K562 (cell line): ENCODE data around the gene SERTAD3. TPM values are rescaled to one million over a fixed set of nuclear protein-coding genes. Genes with fewer than 3 reads are reported as not detected.

ENCODE experiments used
- ATF7 ChIP-seq: fragments of 450-650 bp; IDR thresholded peaks from 2 replicates; pipeline ENCODE4 v1.7.1; 2014; ENCODE audit warnings: mild to moderate bottlenecking, moderate library complexity
- CBFA2T3 ChIP-seq: fragments of 450-650 bp; IDR thresholded peaks from 2 replicates; pipeline ENCODE4 v1.6.1; 2017
- CBX8 ChIP-seq: fragments of 200-600 bp; sonication (generic); IDR thresholded peaks from 2 replicates; pipeline ENCODE4 v1.6.1; 2012; ENCODE audit warnings: borderline replicate concordance, mixed run types, low read depth, mild to moderate bottlenecking, moderate library complexity, mixed read lengths, low read length, control low read depth, inconsistent platforms; ENCODE audit not compliant: poor library complexity, severe bottlenecking; ENCODE audit errors: extremely low read depth
- DACH1 ChIP-seq: fragments of 450-650 bp; IDR thresholded peaks from 2 replicates; pipeline ENCODE4 v1.6.1; 2018; ENCODE audit not compliant: partially characterized antibody
- EWSR1 ChIP-seq: fragments of 450-650 bp; IDR thresholded peaks from 2 replicates; pipeline ENCODE4 v1.6.1; 2018; ENCODE audit warnings: borderline replicate concordance, mild to moderate bottlenecking, low read depth, moderate library complexity; ENCODE audit not compliant: partially characterized antibody
- FOXJ3 ChIP-seq: sonication (generic); formaldehyde crosslinking; IDR thresholded peaks from 2 replicates; pipeline ENCODE4 v1.4.0; 2020; ENCODE audit warnings: mild to moderate bottlenecking, missing genetic modification reagents
- FOXK2 ChIP-seq, 2 experiments: fragments of 450-650 bp; IDR thresholded peaks in 1 of 2; conservative IDR thresholded peaks in 1 of 2; 2 replicates each; pipeline ENCODE4 v1.6.1; 2016; ENCODE audit warnings: low read depth in 2 of 2, mild to moderate bottlenecking in 1 of 2
- HDAC3 ChIP-seq: fragments of 450-650 bp; IDR thresholded peaks from 2 replicates; pipeline ENCODE4 v1.6.1; 2018; ENCODE audit warnings: borderline replicate concordance, mild to moderate bottlenecking, moderate library complexity; ENCODE audit not compliant: partially characterized antibody
- MAFK ChIP-seq: IDR thresholded peaks from 2 replicates; pipeline ENCODE4 v1.6.1; 2011; ENCODE audit warnings: low read length, improper control_type of control experiment
- MTF1 ChIP-seq: fragments of 250-450 bp; sonication (Bioruptor Pico); IDR thresholded peaks from 2 replicates; pipeline ENCODE4 v1.9.0; 2021; ENCODE audit warnings: moderate library complexity, mild to moderate bottlenecking, inconsistent platforms, borderline replicate concordance
- NCOA4 ChIP-seq: fragments of 450-650 bp; IDR thresholded peaks from 2 replicates; pipeline ENCODE4 v1.6.1; 2018; ENCODE audit warnings: mild to moderate bottlenecking; ENCODE audit not compliant: partially characterized antibody
- NFRKB ChIP-seq: fragments of 450-650 bp; IDR thresholded peaks from 2 replicates; pipeline ENCODE4 v1.6.1; 2016; ENCODE audit warnings: low read depth
- NR1H2 ChIP-seq: sonication (generic); formaldehyde crosslinking; IDR thresholded peaks from 2 replicates; pipeline ENCODE4 v1.4.0; 2020; ENCODE audit warnings: mild to moderate bottlenecking, missing genetic modification reagents
- OTX1 ChIP-seq: fragments of 450-650 bp; formaldehyde crosslinking; IDR thresholded peaks from 2 replicates; pipeline ENCODE4 v1.4.0; 2022; ENCODE audit warnings: mild to moderate bottlenecking
- PHF8 ChIP-seq: fragments of 200-600 bp; sonication (generic); IDR thresholded peaks from 2 replicates; pipeline ENCODE4 v1.6.1; 2012; ENCODE audit warnings: mixed run types, mild to moderate bottlenecking, inconsistent platforms, low read length, moderate library complexity, borderline replicate concordance
- RBFOX2 ChIP-seq: fragments of 200-400 bp; formaldehyde crosslinking; IDR thresholded peaks from 2 replicates; pipeline ENCODE4 v1.6.1; 2017; ENCODE audit warnings: low read depth, mild to moderate bottlenecking, low read length, moderate library complexity
- SUPT5H ChIP-seq: fragments of 450-650 bp; IDR thresholded peaks from 2 replicates; pipeline ENCODE4 v1.6.1; 2016
- ZFPM2 ChIP-seq: fragments of 250-450 bp; sonication (Bioruptor Pico); IDR thresholded peaks from 2 replicates; pipeline ENCODE4 v1.5.1; 2022; ENCODE audit warnings: mild to moderate bottlenecking
- ZKSCAN1 ChIP-seq: fragments of 150-350 bp; IDR thresholded peaks from 2 replicates; pipeline ENCODE4 v1.6.1; 2016; ENCODE audit warnings: low read depth, low read length
- ZNF23 ChIP-seq: fragments of 250-450 bp; sonication (Bioruptor Pico); IDR thresholded peaks from 2 replicates; pipeline ENCODE4 v1.4.0; 2020; ENCODE audit warnings: mild to moderate bottlenecking
- ZNF589 ChIP-seq: fragments of 200-800 bp; sonication (Bioruptor generic); IDR thresholded peaks from 2 replicates; pipeline ENCODE4 v1.6.1; 2016; ENCODE audit warnings: low read depth, missing genetic modification characterization, missing compliant biosample characterization
- ZNF592 ChIP-seq: fragments of 450-650 bp; IDR thresholded peaks from 2 replicates; pipeline ENCODE4 v1.6.1; 2017; ENCODE audit warnings: antibody characterized with exemption, mild to moderate bottlenecking
- ZNF76 ChIP-seq: fragments of 250-450 bp; sonication (Bioruptor Pico); IDR thresholded peaks from 2 replicates; pipeline ENCODE4 v1.4.0; 2020; ENCODE audit warnings: mild to moderate bottlenecking, moderate library complexity, borderline replicate concordance
- polyA plus RNA-seq, 8 experiments: library from polyadenylated mRNA; depleted of rRNA in 4 of 8; stranded (reverse) in 5 of 8; unstranded in 3 of 8; fragments of >200 nt; fragmentation: Nextera tagmentation in 2 of 8; fragmentation: Illumina TruSeq in 1 of 8; extraction: Ambion mirVana in 2 of 8; extraction: Trizol in 1 of 8; gene quantifications; 2 replicates each; pipeline versions ENCODE4 v1.2.1 to v1.2.3, GENCODE V29; 2011 to 2014; ENCODE audit warnings: inconsistent platforms in 1 of 8, missing spikeins in 1 of 8
- total RNA-seq, 7 experiments: library from RNA; depleted of rRNA in 6 of 7; stranded (reverse); fragments of >200 nt in 6 of 7; fragmentation: Illumina TruSeq in 2 of 7; extraction: Trizol in 2 of 7; gene quantifications; 2 replicates each; pipeline versions ENCODE4 v1.2.1 to v1.2.3, GENCODE V29; 2011 to 2021; ENCODE audit warnings: low replicate concordance in 1 of 7
- TF ChIP-seq, protein P1 (sequence below): fragments of 250-450 bp; sonication (Bioruptor Pico); IDR thresholded peaks from 2 replicates; pipeline ENCODE4 v1.4.0; 2020; ENCODE audit warnings: borderline replicate concordance

SERTAD3 gene
- total and polyA plus RNA-seq, 9 of the 15 experiments (the other 6 are each of a cell fraction or from before 2014, with no cell fraction given), result 5.4 to 28.9 (median 17.5) TPM

DNA sequence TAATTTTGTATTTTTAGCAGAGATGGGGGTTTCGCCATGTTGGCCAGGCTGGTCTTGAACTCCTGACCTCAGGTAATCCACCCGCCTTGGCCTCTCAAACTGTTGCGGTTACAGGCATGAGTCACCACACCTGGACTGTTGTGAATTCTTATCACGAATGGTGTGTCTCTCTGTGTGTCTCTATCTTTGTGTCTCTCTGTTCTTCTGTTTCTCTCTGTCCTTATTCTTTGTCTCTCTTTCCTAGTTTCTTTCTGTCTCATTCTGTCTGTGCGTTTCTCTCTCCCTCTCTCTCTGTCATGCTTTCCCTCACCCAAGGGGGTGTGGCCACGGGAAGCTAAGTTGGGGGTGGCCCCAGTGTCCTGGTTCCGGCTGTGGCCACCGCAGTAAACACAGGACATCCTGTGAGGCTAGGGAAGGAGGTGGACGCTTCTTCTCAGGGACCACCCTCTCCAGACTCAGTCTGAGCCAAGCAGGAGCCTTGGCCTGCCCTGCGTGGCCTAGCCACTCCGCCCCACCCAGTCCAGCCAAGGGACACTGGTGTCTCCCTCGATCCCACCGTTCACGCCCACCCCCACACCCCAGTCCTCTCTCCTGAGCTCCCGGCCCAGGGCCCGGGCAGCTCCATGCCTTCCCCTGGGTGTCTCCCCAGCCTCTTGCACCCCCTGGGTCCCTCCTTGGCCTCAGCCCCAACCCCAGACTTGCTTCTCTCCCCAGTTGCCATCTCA, 27.1 kb downstream of the SERTAD3 start (continued):
- TF ChIP-seq ZNF592, result peak; percentile 57
- peak; percentile 62; the same call in 1 of the 2 replicates for TF ChIP-seq PHF8
- TF ChIP-seq RBFOX2, result peak; percentile 79
- TF ChIP-seq FOXK2 (conservative IDR thresholded peaks at IDR 0.05 in 1 of 2, IDR thresholded peaks at IDR 0.05 in 1 of 2; ENCODE audit: low read depth in 2 of 2), result peak; percentile 89 to 94
- TF ChIP-seq HDAC3, result peak; percentile 71
- peak; percentile 73 for TF ChIP-seq SUPT5H
- TF ChIP-seq ZFPM2 (CRISPR knock-in tag), result no peak
- no peak for TF ChIP-seq DACH1
- peak; percentile 90 for TF ChIP-seq CBFA2T3
- no peak for TF ChIP-seq ZKSCAN1
- TF ChIP-seq NCOA4, result no peak
- peak; percentile 72 for TF ChIP-seq ATF7
- TF ChIP-seq OTX1 (CRISPR knock-in tag), result no peak
- TF ChIP-seq ZNF23 (CRISPR knock-in tag), result no peak
- no peak for TF ChIP-seq CBX8
- TF ChIP-seq NR1H2 (CRISPR knock-in tag), result no peak
- TF ChIP-seq ZNF589 (CRISPR knock-in tag), result 0 out of 2 replicates have a peak, but pooled peaks have one; percentile 64
- peak; percentile 25; the same call in 1 of the 2 replicates for TF ChIP-seq FOXJ3 (CRISPR knock-in tag)
- TF ChIP-seq, protein P1, sequence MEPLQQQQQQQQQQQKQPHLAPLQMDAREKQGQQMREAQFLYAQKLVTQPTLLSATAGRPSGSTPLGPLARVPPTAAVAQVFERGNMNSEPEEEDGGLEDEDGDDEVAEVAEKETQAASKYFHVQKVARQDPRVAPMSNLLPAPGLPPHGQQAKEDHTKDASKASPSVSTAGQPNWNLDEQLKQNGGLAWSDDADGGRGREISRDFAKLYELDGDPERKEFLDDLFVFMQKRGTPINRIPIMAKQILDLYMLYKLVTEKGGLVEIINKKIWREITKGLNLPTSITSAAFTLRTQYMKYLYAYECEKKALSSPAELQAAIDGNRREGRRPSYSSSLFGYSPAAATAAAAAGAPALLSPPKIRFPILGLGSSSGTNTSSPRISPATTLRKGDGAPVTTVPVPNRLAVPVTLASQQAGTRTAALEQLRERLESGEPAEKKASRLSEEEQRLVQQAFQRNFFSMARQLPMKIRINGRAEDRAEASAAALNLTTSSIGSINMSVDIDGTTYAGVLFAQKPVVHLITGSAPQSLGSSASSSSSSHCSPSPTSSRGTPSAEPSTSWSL (CRISPR knock-in tag), result 0 out of 2 replicates have a peak, but pooled peaks have one; percentile 27
- no peak for TF ChIP-seq MTF1
- TF ChIP-seq NFRKB, result no peak; the same call in none of the 2 replicates
- TF ChIP-seq ZNF76 (CRISPR knock-in tag), result no peak
- no peak for TF ChIP-seq EWSR1
- no peak for TF ChIP-seq MAFK
